Measurements from ENCODE around the gene UFSP1.

Gene UFSP1

GRCh38 chr7:100894860-100895700 is 5.6 kb upstream of the UFSP1 start:
- peak; percentile 68 for DNase-seq

GRCh38 chr7:100893910-100894721 is 4.6 kb upstream of the UFSP1 start:
- DNase-seq = no peak

DNA sequence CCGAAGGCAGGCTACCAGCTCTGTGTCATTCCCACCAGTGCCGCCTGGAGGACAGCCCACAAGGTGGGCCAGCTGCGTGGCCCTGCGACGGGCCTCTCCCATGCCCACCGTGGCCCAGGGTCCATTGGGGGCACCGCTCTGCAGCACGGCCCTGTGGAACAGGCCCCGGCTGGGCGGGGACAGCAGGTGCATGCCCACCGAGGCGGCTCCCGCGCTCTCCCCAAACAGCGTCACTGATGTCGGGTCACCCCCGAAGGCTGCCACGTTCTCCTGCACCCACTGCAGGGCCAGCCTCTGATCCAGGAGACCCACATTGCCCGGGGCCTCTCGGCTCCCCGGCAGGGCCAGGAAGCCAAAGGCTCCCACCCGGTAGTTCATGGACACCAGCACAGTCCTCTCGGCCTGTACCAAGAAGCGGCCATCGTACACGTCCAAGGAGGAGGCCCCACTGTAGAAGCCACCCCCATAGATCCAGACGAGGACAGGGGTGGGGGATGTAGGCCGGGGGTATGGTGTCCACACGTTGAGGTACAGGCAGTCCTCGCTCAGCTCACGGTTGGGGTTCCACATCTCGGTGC is 3.9 kb upstream of the UFSP1 start:
- no peak for DNase-seq

- no peak for DNase-seq
These were observed 3.1 kb upstream of the UFSP1 start for GRCh38 chr7:100892364-100893317.

- no peak for DNase-seq
These were observed 2.2 kb upstream of the UFSP1 start for GRCh38 chr7:100891568-100892247.

- DNase-seq = no peak
These were observed 1.4 kb upstream of the UFSP1 start for GRCh38 chr7:100890653-100891567.

DNA sequence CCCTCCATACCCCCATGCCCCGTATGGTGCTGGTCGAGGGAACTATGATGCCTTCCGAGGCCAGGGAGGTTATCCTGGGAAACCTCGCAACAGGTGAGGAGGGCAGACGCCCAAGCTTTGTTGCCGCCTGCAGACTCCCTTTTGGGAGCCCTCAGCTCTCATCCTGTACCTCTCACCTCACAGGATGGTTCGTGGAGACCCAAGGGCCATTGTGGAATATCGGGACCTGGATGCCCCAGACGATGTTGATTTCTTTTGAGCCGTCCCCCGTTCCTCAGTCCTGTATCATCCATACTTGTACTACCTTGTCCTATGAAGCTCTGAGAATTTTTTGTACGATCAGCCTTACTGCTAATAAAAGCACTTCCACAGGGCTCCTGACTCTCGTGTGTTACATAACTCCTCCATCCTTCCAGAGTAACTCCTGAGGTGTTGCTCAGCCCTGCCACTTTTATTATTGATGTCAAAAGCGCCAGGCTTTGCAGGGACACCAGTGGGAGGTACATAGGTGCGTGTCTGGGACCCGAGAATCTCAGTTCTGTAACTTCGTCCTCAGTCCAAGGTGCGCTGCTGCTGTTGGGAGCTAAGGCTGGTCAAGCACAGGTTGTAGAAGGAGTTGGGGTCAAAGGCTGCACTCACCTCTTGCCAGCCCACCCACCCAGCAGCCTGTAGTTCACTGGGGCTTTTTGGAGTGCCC is 1.1 kb downstream of the UFSP1 start:
- DNase-seq = no peak

DNA sequence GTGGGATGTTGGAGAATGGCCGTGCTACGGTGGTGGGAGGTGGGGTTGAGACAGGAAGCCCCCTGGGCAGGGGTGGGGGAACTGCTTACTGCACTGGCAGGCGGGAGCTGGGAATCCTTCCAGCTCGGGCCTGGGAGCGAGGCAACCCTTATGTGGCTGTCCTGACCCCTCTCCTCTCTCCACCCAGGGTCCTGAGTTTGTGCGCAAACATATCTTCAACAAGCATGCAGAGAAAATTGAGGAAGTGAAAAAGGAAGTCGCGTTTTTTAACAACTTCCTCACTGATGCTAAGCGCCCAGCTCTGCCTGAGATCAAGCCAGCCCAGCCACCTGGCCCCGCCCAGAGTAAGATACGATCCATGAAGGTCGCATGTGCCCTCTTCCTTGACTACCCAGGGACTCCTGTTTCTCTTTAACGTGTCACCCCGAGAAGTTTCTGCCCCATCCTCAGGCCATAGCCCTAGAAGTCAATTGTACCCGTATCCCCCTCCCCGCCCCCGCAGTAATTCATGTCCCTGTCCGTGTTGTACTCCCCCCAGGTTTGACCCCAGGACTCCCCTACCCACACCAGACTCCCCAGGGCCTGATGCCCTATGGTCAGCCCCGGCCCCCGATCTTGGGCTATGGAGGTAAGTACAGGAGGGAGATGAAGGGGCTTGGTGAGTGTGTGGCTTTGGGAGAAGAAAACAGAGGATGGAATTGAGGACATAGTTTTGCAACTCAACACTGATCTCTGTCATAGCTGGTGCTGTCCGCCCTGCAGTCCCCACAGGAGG is 1.8 kb downstream of the UFSP1 start:
- DNase-seq = peak; percentile 69

DNA sequence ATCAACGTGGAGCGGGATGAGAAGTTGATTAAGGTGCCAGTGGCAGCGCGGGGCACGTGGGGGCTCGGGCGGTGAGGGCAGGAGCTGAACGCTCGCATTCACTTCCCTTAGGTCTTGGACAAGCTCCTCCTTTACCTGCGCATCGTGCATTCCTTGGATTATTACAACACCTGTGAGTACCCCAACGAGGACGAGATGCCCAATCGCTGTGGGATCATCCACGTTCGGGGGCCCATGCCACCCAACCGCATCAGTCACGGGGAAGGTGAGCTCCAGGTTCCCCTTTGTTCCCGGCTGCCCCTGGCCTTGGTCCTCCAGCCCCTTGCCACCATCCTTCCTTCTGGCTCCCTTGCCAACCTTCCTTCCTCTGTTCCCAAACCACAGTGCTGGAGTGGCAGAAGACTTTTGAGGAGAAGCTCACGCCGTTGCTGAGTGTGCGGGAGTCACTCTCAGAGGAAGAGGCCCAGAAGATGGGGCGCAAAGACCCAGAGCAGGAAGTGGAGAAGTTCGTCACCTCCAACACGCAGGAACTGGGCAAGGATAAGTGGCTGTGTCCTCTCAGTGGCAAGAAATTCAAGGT is 2.5 kb downstream of the UFSP1 start:
- DNase-seq = no peak

- DNase-seq = no peak
These were observed 3.2 kb downstream of the UFSP1 start for GRCh38 chr7:100886142-100886935.

DNA sequence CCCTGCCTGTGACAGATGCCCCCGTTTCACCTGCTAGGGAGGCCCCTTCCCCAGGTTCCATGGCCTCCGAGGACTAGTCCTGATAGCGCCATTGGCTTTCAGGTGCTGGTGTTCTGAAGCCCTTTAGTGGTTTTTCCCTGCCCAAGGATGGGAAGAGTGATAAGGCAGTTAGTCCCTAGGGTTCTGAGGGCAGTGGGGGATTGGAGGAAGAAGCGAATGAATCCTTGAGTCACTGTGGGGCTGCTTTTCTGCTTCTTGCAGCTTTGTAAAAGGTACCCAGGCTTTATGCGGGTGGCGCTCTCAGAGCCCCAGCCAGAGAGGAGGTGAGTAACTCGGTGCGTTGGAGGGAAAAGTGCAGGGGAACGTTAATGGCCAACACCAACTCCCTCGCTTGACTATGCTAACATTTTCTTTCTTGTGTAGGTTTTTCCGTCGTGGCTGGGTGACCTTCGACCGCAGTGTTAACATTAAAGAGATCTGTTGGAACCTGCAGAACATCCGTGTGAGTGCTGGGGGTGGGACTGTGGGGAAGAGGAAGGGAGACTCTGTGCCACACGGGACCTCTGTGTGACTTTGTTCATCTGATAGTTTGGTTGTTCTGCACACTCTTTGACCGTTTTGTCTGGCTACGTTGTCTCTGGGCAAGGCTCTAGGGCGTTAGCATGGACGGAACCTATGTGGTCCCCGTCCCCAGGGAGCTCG is 3.9 kb downstream of the UFSP1 start:
- no peak for DNase-seq

GRCh38 chr7:100884736-100885439 is 4.6 kb downstream of the UFSP1 start:
- DNase-seq = no peak

GRCh38 chr7:100882785-100883526 is 6.6 kb downstream of the UFSP1 start:
- no peak for DNase-seq

- no peak for DNase-seq
These were observed 7.3 kb downstream of the UFSP1 start for GRCh38 chr7:100882201-100882600.

GRCh38 chr7:100881136-100881535 is 8.4 kb downstream of the UFSP1 start:
- no peak for DNase-seq

DNA sequence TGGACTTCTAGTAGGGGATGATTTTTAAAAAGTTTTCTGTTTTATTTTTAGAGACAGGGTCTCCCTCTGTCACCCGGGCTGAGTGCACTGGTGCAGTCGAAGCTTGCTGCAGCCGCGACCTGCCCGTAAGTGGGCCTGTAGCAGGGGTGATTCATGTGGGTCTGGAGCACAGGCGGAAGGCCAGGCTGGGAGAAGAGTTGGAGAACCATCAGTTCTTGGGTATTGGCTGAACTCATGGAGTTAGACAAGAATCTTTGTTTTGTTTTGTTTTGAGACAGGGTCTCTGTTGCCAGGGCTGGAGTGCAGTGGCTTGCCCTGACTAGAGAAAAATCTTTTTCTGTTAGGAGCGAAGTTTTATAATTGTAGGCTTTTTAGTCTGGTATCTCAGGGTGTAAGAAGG is 8.9 kb downstream of the UFSP1 start:
- no peak for DNase-seq

Measured in activated CD4-positive, alpha-beta T cell treated with anti-CD3 and anti-CD28 coated beads for 48 hours (primary cell).